PC-3 (cell line): ENCODE data around the gene GMEB2.

Experiments used
- CTCF ChIP-seq: fragments of 300-600 bp; sonication (generic); conservative IDR thresholded peaks from 2 replicates; pipeline ENCODE4 v1.5.1; 2017; ENCODE audit warnings: antibody characterized with exemption, low read depth, mild to moderate bottlenecking, low read length
- EZH2 ChIP-seq: fragments of 300-600 bp; sonication (generic); IDR thresholded peaks from one replicate; pipeline ENCODE4 v1.6.1; 2017; ENCODE audit warnings: antibody characterized with exemption, mild to moderate bottlenecking, low read length; ENCODE audit not compliant: unreplicated experiment
- EZH2phosphoT487 ChIP-seq: fragments of 300-600 bp; sonication (generic); IDR thresholded peaks from 2 replicates; pipeline ENCODE4 v1.6.1; 2018; ENCODE audit warnings: mild to moderate bottlenecking, antibody characterized with exemption, low read length, borderline replicate concordance

GRCh38 chr20:63663332-63664066, 36.6 kb upstream of the GMEB2 start:
- TF ChIP-seq CTCF (no peak), EZH2phosphoT487 (no peak), EZH2 (no peak)
